Psoas muscle (tissue), 8 donors: Measurements from ENCODE around the gene SHF. TPM values are rescaled to one million over a fixed set of nuclear protein-coding genes. Genes with fewer than 3 reads are reported as not detected.

Source experiments
- ATAC-seq, 4 donors: fragments of 200-7000 bp; cut with Tn5 transposase; one replicate each; pipeline ENCODE4 v1.9.1; 2020; ENCODE audit warnings: moderate library complexity in 3 of 4, mild to moderate bottlenecking in 2 of 4
- DNase-seq, 2 donors: peaks; one replicate each; pipeline ENCODE4 v3.0.0-alpha.2; 2020
- H3K27ac ChIP-seq: fragments of 200-600 bp; one replicate; pipeline ENCODE4 v1.8.0; 2022
- H3K27me3 ChIP-seq, 3 donors: fragments of 200-600 bp in 1 of 3; one replicate each; pipeline versions ENCODE4 v1.6.1 to v1.8.0; 2013 to 2022; ENCODE audit warnings: low read length in 2 of 3, mild to moderate bottlenecking in 2 of 3, moderate library complexity in 1 of 3; ENCODE audit not compliant: insufficient read depth in 3 of 3
- H3K36me3 ChIP-seq, 2 donors: fragments of 200-600 bp in 1 of 2; one replicate each; pipeline versions ENCODE4 v1.6.1 to v1.8.0; 2013 to 2022; ENCODE audit warnings: low read depth in 1 of 2, mild to moderate bottlenecking in 1 of 2, moderate library complexity in 1 of 2; ENCODE audit not compliant: insufficient read depth in 1 of 2
- H3K4me1 ChIP-seq: fragments of 200-600 bp; one replicate; pipeline ENCODE4 v1.8.0; 2022
- H3K4me3 ChIP-seq: fragments of 200-600 bp; one replicate; pipeline ENCODE4 v1.8.0; 2022; ENCODE audit warnings: mild to moderate bottlenecking
- H3K9me3 ChIP-seq: fragments of 200-600 bp; one replicate; pipeline ENCODE4 v1.8.0; 2022
- WGBS, 3 donors: extraction: QIAGEN DNeasy Blood & Tissue Kit; methylation state at CpG; one replicate each; pipeline versions ENCODE4 v1.1.6 to v1.1.7; 2013; 5-methylcytosine and 5-hydroxymethylcytosine counted together
- intact Hi-C, 2 donors: fragments of 100-400 bp; cut with DNase I; formaldehyde crosslinking; loops; one replicate each; pipeline versions ENCODE4 v1.11.0 to v1.14.2; 2022
- polyA plus RNA-seq, 3 donors: library from polyadenylated mRNA; stranded (reverse); fragments of 200-250 nt; gene quantifications; one replicate each; pipeline ENCODE4 v1.2.3, GENCODE V29; 2013
- total RNA-seq, 4 donors: library from RNA; stranded (reverse); fragmentation: NEBNext Ultra II Directional in 2 of 4; extraction: Animal tissue kit (Norgen Biotek cat#: 25700) in 2 of 4; gene quantifications; one replicate each; pipeline versions ENCODE4 v1.2.1 to v1.2.4, GENCODE V29; 2021 to 2023
- TF ChIP-seq, protein P1 (sequence below): fragments of 200-600 bp; IDR thresholded peaks from one replicate; pipeline ENCODE4 v1.8.0; 2022; ENCODE audit warnings: antibody characterized with exemption
- donor health status: healthy with polysubstance abuse.
- donor health status: DM: no; HTN: no; CAD: no; lungs with moderate emphysema.
- donor health status: Bipolar disorder and iron deficiency.
- donor health status: healthy.
- donor health status: DM: yes; HTN: yes; CAD: no.
- donor health status: DM: no; HTN: no; CAD: no.
- donor health status: DM: no; HTN: no; CAD: no.
- donor health status: DM: yes; HTN: yes; CAD: no.

The SHF gene
- total and polyA plus RNA-seq, 7 donors, result 0.73 to 4.0 (median 1.7) TPM

GRCh38 chr15:45155739-45156138, 32.0 kb downstream of the SHF start:
- DNase-seq (no peak), ATAC-seq (no peak)
- H3K4me3 ChIP-seq, result no peak overlapping the region
- WGBS, 3 donors, result 66 to 77% (median 75%) methylated on average over 8 of the region's 8 CpGs
- no peaks in the 10 kb centered on the region for H3K27me3 ChIP-seq
- TF ChIP-seq, protein P1, sequence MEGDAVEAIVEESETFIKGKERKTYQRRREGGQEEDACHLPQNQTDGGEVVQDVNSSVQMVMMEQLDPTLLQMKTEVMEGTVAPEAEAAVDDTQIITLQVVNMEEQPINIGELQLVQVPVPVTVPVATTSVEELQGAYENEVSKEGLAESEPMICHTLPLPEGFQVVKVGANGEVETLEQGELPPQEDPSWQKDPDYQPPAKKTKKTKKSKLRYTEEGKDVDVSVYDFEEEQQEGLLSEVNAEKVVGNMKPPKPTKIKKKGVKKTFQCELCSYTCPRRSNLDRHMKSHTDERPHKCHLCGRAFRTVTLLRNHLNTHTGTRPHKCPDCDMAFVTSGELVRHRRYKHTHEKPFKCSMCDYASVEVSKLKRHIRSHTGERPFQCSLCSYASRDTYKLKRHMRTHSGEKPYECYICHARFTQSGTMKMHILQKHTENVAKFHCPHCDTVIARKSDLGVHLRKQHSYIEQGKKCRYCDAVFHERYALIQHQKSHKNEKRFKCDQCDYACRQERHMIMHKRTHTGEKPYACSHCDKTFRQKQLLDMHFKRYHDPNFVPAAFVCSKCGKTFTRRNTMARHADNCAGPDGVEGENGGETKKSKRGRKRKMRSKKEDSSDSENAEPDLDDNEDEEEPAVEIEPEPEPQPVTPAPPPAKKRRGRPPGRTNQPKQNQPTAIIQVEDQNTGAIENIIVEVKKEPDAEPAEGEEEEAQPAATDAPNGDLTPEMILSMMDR, result no peak
- H3K4me1 ChIP-seq, result no peaks in the 10 kb centered on the region
- no peak overlapping the region for H3K27ac ChIP-seq
- intact Hi-C loops, result no loop called here
- no peaks in the 10 kb centered on the region for H3K36me3 ChIP-seq
- H3K9me3 ChIP-seq, result no peaks in the 10 kb centered on the region

- H3K4me1 ChIP-seq, result no peaks in the 10 kb centered on the region
- no peak overlapping the region for H3K4me3 ChIP-seq
- H3K9me3 ChIP-seq, result no peaks in the 10 kb centered on the region
- WGBS, 3 donors, result 92 to 96% (median 94%) methylated on average over 36 of the region's 36 CpGs
- ATAC-seq (no peak), DNase-seq (no peak)
- no peaks in the 10 kb centered on the region for H3K27me3 ChIP-seq
- intact Hi-C loops, result no loop called here
- H3K27ac ChIP-seq, result no peak overlapping the region
- H3K36me3 ChIP-seq, result no peaks in the 10 kb centered on the region
- TF ChIP-seq, protein P1, result no peak
These were observed 35.6 kb downstream of the SHF start for GRCh38 chr15:45151998-45152828.

GRCh38 chr15:45150997-45151396, 36.8 kb downstream of the SHF start:
- ATAC-seq (no peak), DNase-seq (no peak)
- Histone ChIP-seq H3K4me1 (no peaks in the 10 kb centered on the region), H3K4me3 (no peak overlapping the region), H3K27me3 (no peaks in the 10 kb centered on the region), H3K9me3 (no peaks in the 10 kb centered on the region), H3K36me3 (no peaks in the 10 kb centered on the region), H3K27ac (no peak overlapping the region)
- 87 to 88% (median 87%) methylated on average over 6 of the region's 6 CpGs for WGBS, 3 donors
- TF ChIP-seq, protein P1, result no peak
- intact Hi-C loops, result no loop called here

DNA sequence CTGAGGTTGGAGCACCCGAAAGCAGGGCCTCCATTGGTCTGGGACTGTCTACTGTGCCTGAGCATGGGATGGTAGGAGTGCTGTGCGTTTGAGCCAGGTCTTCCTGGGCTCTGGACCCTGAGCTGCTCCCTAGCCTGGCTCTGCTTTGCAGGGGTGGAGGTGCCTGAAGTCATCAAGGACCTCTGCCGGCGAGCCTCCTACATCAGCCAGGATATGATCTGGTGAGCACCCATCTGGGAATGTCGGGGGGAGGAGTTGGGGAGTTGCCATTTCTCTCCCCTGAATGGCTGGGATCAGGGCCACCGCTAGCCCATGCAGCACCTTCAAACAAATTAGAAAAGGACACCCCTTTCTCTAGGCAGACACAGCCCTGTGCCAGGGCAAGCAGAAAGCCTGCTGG, 37.3 kb downstream of the SHF start:
- Histone ChIP-seq H3K27me3 (no peaks in the 10 kb centered on the region), H3K4me3 (no peak overlapping the region), H3K9me3 (no peaks in the 10 kb centered on the region), H3K36me3 (no peaks in the 10 kb centered on the region), H3K27ac (no peak overlapping the region), H3K4me1 (no peaks in the 10 kb centered on the region)
- DNase-seq (no peak), ATAC-seq (no peak)
- 70 to 80% (median 71%) methylated on average over 6 of the region's 6 CpGs for WGBS, 3 donors
- intact Hi-C loops, result no loop called here
- TF ChIP-seq, protein P1, result no peak

GRCh38 chr15:45149060-45149459, 38.7 kb downstream of the SHF start:
- intact Hi-C loops, result no loop called here
- Histone ChIP-seq H3K9me3 (no peaks in the 10 kb centered on the region), H3K27ac (no peak overlapping the region), H3K4me3 (no peak overlapping the region), H3K27me3 (no peaks in the 10 kb centered on the region), H3K4me1 (no peaks in the 10 kb centered on the region), H3K36me3 (no peaks in the 10 kb centered on the region)
- WGBS, 3 donors, result 67 to 83% (median 80%) methylated on average over 1 of the region's 1 CpG
- TF ChIP-seq, protein P1, result no peak
- ATAC-seq, result no peak
- no peak for DNase-seq
